HG03039 (cell line): ENCODE data around the gene RABAC1.

Experiments used
- ATAC-seq: cut with Tn5 transposase; IDR thresholded peaks from one replicate; pipeline ENCODE4 v1.9.1; 2021; ENCODE audit warnings: mild to moderate bottlenecking, moderate library complexity; ENCODE audit not compliant: unreplicated experiment

Gene RABAC1

GRCh38 chr19:41990028-41990427 lies 30.9 kb upstream of the RABAC1 start:
- ATAC-seq: no peak

GRCh38 chr19:41988947-41989346 lies 29.8 kb upstream of the RABAC1 start:
- no peak for ATAC-seq

GRCh38 chr19:41987141-41987860 lies 28.2 kb upstream of the RABAC1 start:
- ATAC-seq: no peak

GRCh38 chr19:41984961-41985360 lies 25.8 kb upstream of the RABAC1 start:
- no peak for ATAC-seq

- no peak for ATAC-seq
Measured at GRCh38 chr19:41981724-41982123, 22.6 kb upstream of the RABAC1 start.

GRCh38 chr19:41978470-41978869 lies 19.3 kb upstream of the RABAC1 start:
- ATAC-seq: no peak

GRCh38 chr19:41977916-41978315 lies 18.8 kb upstream of the RABAC1 start:
- no peak for ATAC-seq

- ATAC-seq: no peak
Measured at GRCh38 chr19:41974652-41975051, 15.5 kb upstream of the RABAC1 start.

GRCh38 chr19:41971363-41971762 lies 12.2 kb upstream of the RABAC1 start:
- no peak for ATAC-seq

- ATAC-seq: no peak
Measured at GRCh38 chr19:41969772-41970458, 10.8 kb upstream of the RABAC1 start.

GRCh38 chr19:41968751-41969595 lies 9.9 kb upstream of the RABAC1 start:
- no peak for ATAC-seq

- ATAC-seq: no peak
Measured at GRCh38 chr19:41967054-41967783, 8.1 kb upstream of the RABAC1 start.

- no peak for ATAC-seq
Measured at GRCh38 chr19:41965106-41965505, 6.0 kb upstream of the RABAC1 start.

GRCh38 chr19:41960973-41961372 lies 1.9 kb upstream of the RABAC1 start:
- ATAC-seq: no peak

- ATAC-seq: peak; percentile 41
Measured at GRCh38 chr19:41958367-41959055, 610 bp downstream of the RABAC1 start.

- no peak for ATAC-seq
Measured at GRCh38 chr19:41957838-41958366, 1.2 kb downstream of the RABAC1 start.

GRCh38 chr19:41957161-41957837 lies 1.8 kb downstream of the RABAC1 start:
- no peak for ATAC-seq

- ATAC-seq: no peak
Measured at GRCh38 chr19:41956621-41957020, 2.5 kb downstream of the RABAC1 start.

GRCh38 chr19:41955521-41955920 lies 3.6 kb downstream of the RABAC1 start:
- ATAC-seq: no peak
